ENCODE results near the gene LGR4. TPM values are rescaled to one million over a fixed set of nuclear protein-coding genes. Genes with fewer than 3 reads are reported as not detected.

LGR4 gene
- total and polyA plus RNA-seq, 2 donors (not counting 1 experiment from before 2014, with no cell fraction given) = 0.92 to 3.3 TPM

DNA sequence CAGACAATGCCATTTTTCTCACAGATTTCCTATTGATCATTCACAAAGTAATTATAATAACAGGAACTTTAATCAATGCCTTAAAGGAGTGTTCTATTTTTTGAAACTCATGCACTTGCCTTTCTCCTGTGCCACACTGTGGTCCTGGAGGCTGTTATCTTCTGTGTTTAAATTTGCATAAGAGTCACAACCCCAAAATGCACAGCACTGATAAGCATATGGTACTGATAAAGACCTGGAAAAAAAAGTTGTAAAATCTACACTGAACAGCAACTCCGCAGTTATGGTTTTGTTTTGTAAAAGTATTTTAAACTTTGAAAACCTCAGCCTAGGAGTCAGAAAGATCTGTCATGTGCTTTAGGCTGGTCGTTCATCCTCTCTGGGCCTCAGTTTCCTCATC lies 100.4 kb downstream of the LGR4 start:
- TF ChIP-seq EZH2 (IDR thresholded peaks at IDR 0.05; ENCODE audit: borderline replicate concordance, insufficient read depth, low read depth, low read length, poor library complexity, severe bottlenecking) (no peak), CTCF (IDR thresholded peaks at IDR 0.05) (no peak)
- Histone ChIP-seq H3K4me1 (ENCODE audit: control insufficient read depth in 2 of 2, insufficient read depth in 2 of 2, low read length in 2 of 2) (no peaks in the 10 kb centered on the region), H3K27me3 (replicated peaks in 1 of 4; ENCODE audit: control extremely low read depth in 1 of 4, control insufficient read depth in 3 of 4, insufficient read depth in 4 of 4, low read length in 3 of 4) (no peaks in the 10 kb centered on the region), H3K36me3 (replicated peaks in 1 of 2; ENCODE audit: control extremely low read depth in 1 of 2, control insufficient read depth in 1 of 2, extremely low read depth in 1 of 2, insufficient read depth in 2 of 2, low read length in 1 of 2) (no peaks in the 10 kb centered on the region), H3K9ac (ENCODE audit: low read length) (no peak overlapping the region), H3K9me3 (ENCODE audit: control extremely low read depth in 1 of 3, control insufficient read depth in 2 of 3, insufficient read depth in 1 of 3, low read length in 2 of 3) (no peaks in the 10 kb centered on the region), H3K4me2 (replicated peaks; ENCODE audit: low read depth, low read length, poor library complexity, severe bottlenecking) (no peak overlapping the region), H2AFZ (ENCODE audit: insufficient read depth, low read depth, low read length, poor library complexity, severe bottlenecking) (no peak overlapping the region), H3K79me2 (ENCODE audit: control insufficient read depth, insufficient read depth, low read length) (no peaks in the 10 kb centered on the region), H3K27ac (ENCODE audit: low read length in 2 of 2) (no peak overlapping the region), H4K20me1 (ENCODE audit: control insufficient read depth, insufficient read depth, low read length, poor library complexity, severe bottlenecking) (no peaks in the 10 kb centered on the region), H3K4me3 (ENCODE audit: control extremely low read depth in 1 of 5, extremely low read depth in 1 of 5, insufficient read depth in 1 of 5, low read depth in 2 of 5, low read length in 4 of 5) (no peak overlapping the region)
- ChIA-PET CTCF (no interaction called here), POLR2A (no interaction called here)
- H3K4me3 Mint-ChIP-seq = no peak overlapping the region
- no peaks in the 10 kb centered on the region for H3K27me3 Mint-ChIP-seq
- no peak for DNase-seq
- no peaks in the 10 kb centered on the region for H3K9me3 Mint-ChIP-seq (ENCODE audit: insufficient read depth)
- no peak for ATAC-seq (ENCODE audit: low read depth)
- no peaks in the 10 kb centered on the region for H3K4me1 Mint-ChIP-seq
- intact Hi-C loops (cut with micrococcal nuclease) = no loop called here
- no peak overlapping the region for H3K27ac Mint-ChIP-seq
- 100% methylated on average over 1 of the region's 2 CpGs for WGBS (ENCODE audit: insufficient coverage)

GRCh38 chr11:27371489-27371888 lies 101.1 kb downstream of the LGR4 start:
- no peak overlapping the region for H3K9ac ChIP-seq (ENCODE audit: low read length)
- intact Hi-C loops (cut with micrococcal nuclease) = no loop called here
- no peak overlapping the region for H3K27ac Mint-ChIP-seq

More at GRCh38 chr11:27371489-27371888, 101.1 kb downstream of the LGR4 start:
- Histone ChIP-seq H3K4me2 (replicated peaks; ENCODE audit: low read depth, low read length, poor library complexity, severe bottlenecking) (no peak overlapping the region), H3K27me3 (replicated peaks in 1 of 4; ENCODE audit: control extremely low read depth in 1 of 4, control insufficient read depth in 3 of 4, insufficient read depth in 4 of 4, low read length in 3 of 4) (no peaks in the 10 kb centered on the region), H2AFZ (ENCODE audit: insufficient read depth, low read depth, low read length, poor library complexity, severe bottlenecking) (no peak overlapping the region), H3K79me2 (ENCODE audit: control insufficient read depth, insufficient read depth, low read length) (no peaks in the 10 kb centered on the region), H4K20me1 (ENCODE audit: control insufficient read depth, insufficient read depth, low read length, poor library complexity, severe bottlenecking) (no peaks in the 10 kb centered on the region), H3K9me3 (ENCODE audit: control extremely low read depth in 1 of 3, control insufficient read depth in 2 of 3, insufficient read depth in 1 of 3, low read length in 2 of 3) (no peaks in the 10 kb centered on the region), H3K4me1 (ENCODE audit: control insufficient read depth in 2 of 2, insufficient read depth in 2 of 2, low read length in 2 of 2) (no peaks in the 10 kb centered on the region), H3K27ac (ENCODE audit: low read length in 2 of 2) (no peak overlapping the region), H3K36me3 (replicated peaks in 1 of 2; ENCODE audit: control extremely low read depth in 1 of 2, control insufficient read depth in 1 of 2, extremely low read depth in 1 of 2, insufficient read depth in 2 of 2, low read length in 1 of 2) (no peaks in the 10 kb centered on the region), H3K4me3 (ENCODE audit: control extremely low read depth in 1 of 5, extremely low read depth in 1 of 5, insufficient read depth in 1 of 5, low read depth in 2 of 5, low read length in 4 of 5) (no peak overlapping the region)
- Mint-ChIP-seq H3K4me3 (no peak overlapping the region), H3K4me1 (no peaks in the 10 kb centered on the region), H3K9me3 (ENCODE audit: insufficient read depth) (no peaks in the 10 kb centered on the region), H3K27me3 (no peaks in the 10 kb centered on the region)
- DNase-seq = no peak
- ATAC-seq (ENCODE audit: low read depth) = no peak
- CTCF ChIA-PET = no interaction called here
- TF ChIP-seq CTCF (IDR thresholded peaks at IDR 0.05) (no peak), EZH2 (IDR thresholded peaks at IDR 0.05; ENCODE audit: borderline replicate concordance, insufficient read depth, low read depth, low read length, poor library complexity, severe bottlenecking) (no peak)
- POLR2A ChIA-PET = no interaction called here
